Measurements from ENCODE around the gene CEP68.

CEP68 gene

GRCh38 chr2:65067806-65068553 lies 11.8 kb downstream of the CEP68 start:
- no peaks in the 10 kb centered on the region for H3K27me3 ChIP-seq
- H3K4me1 ChIP-seq = no peaks in the 10 kb centered on the region; the same call in 1 of the 2 replicates
- H3K4me3 ChIP-seq (ENCODE audit: low read depth, low read length) = no peak overlapping the region
- TF ChIP-seq CTCF (IDR thresholded peaks at IDR 0.05; ENCODE audit: low read depth, low read length) = no peak
- H3K36me3 ChIP-seq = peaks cover 15% of the 10 kb centered on the region
- no peaks in the 10 kb centered on the region for H3K9me3 ChIP-seq
- DNase-seq = no peak

GRCh38 chr2:65069439-65069824 lies 13.2 kb downstream of the CEP68 start:
- H3K27me3 ChIP-seq = no peaks in the 10 kb centered on the region
- peaks cover 15% of the 10 kb centered on the region for H3K36me3 ChIP-seq
- no peak for DNase-seq
- H3K4me1 ChIP-seq = no peaks in the 10 kb centered on the region; the same call in 1 of the 2 replicates
- H3K9me3 ChIP-seq = no peaks in the 10 kb centered on the region
- H3K4me3 ChIP-seq (ENCODE audit: low read depth, low read length) = no peak overlapping the region
- no peak for TF ChIP-seq CTCF (IDR thresholded peaks at IDR 0.05; ENCODE audit: low read depth, low read length)

- Histone ChIP-seq H3K4me1 (no peaks in the 10 kb centered on the region; the same call in 1 of the 2 replicates), H3K4me3 (ENCODE audit: low read depth, low read length) (no peak overlapping the region), H3K27me3 (no peaks in the 10 kb centered on the region), H3K36me3 (peaks cover 15% of the 10 kb centered on the region), H3K9me3 (no peaks in the 10 kb centered on the region)
- DNase-seq = no peak
- TF ChIP-seq CTCF (IDR thresholded peaks at IDR 0.05; ENCODE audit: low read depth, low read length) = no peak
Measured at GRCh38 chr2:65070172-65070830, 14.1 kb downstream of the CEP68 start.

GRCh38 chr2:65070856-65071255 lies 14.6 kb downstream of the CEP68 start:
- H3K4me1 ChIP-seq = no peaks in the 10 kb centered on the region; the same call in 1 of the 2 replicates
- no peak for DNase-seq
- no peak overlapping the region for H3K4me3 ChIP-seq (ENCODE audit: low read depth, low read length)
- peaks cover 15% of the 10 kb centered on the region for H3K36me3 ChIP-seq
- no peaks in the 10 kb centered on the region for H3K27me3 ChIP-seq
- no peak for TF ChIP-seq CTCF (IDR thresholded peaks at IDR 0.05; ENCODE audit: low read depth, low read length)
- no peaks in the 10 kb centered on the region for H3K9me3 ChIP-seq

GRCh38 chr2:65071499-65072180 lies 15.4 kb downstream of the CEP68 start:
- no peaks in the 10 kb centered on the region for H3K9me3 ChIP-seq
- no peaks in the 10 kb centered on the region for H3K27me3 ChIP-seq
- peaks cover 15% of the 10 kb centered on the region for H3K36me3 ChIP-seq
- no peaks in the 10 kb centered on the region; the same call in 1 of the 2 replicates for H3K4me1 ChIP-seq
- TF ChIP-seq CTCF (IDR thresholded peaks at IDR 0.05; ENCODE audit: low read depth, low read length) = peak; percentile 53
- no peak overlapping the region for H3K4me3 ChIP-seq (ENCODE audit: low read depth, low read length)
- peak; percentile 70 for DNase-seq

Measured in BE2C (cell line).